Loucy (cell line): ENCODE results near the gene CDK13.

ENCODE experiments used
- H2AFZ ChIP-seq: fragments of 200-600 bp; sonication (generic); 2 replicates; pipeline ENCODE4 v1.6.0; 2016; ENCODE audit warnings: antibody characterized with exemption, mild to moderate bottlenecking, low read length, moderate library complexity
- H3F3A ChIP-seq: fragments of 200-600 bp; 2 replicates; pipeline ENCODE4 v1.6.0; 2016; ENCODE audit warnings: antibody characterized with exemption, low read depth, mild to moderate bottlenecking
- H3K27me3 ChIP-seq: fragments of 200-600 bp; sonication (generic); 2 replicates; pipeline ENCODE4 v1.6.1; 2014; ENCODE audit warnings: low read length, mild to moderate bottlenecking; ENCODE audit not compliant: insufficient read depth, poor library complexity, severe bottlenecking
- H3K36me3 ChIP-seq: fragments of 200-600 bp; sonication (generic); 2 replicates; pipeline ENCODE4 v1.6.1; 2016; ENCODE audit warnings: low read length; ENCODE audit not compliant: insufficient read depth
- H3K4me1 ChIP-seq: fragments of 200-600 bp; sonication (generic); 2 replicates; pipeline ENCODE4 v1.5.1; 2014; ENCODE audit warnings: low read length, mild to moderate bottlenecking; ENCODE audit not compliant: insufficient read depth, poor library complexity, severe bottlenecking
- H3K4me2 ChIP-seq: fragments of 200-600 bp; sonication (generic); 2 replicates; pipeline ENCODE4 v1.6.0; 2014; ENCODE audit warnings: antibody characterized with exemption, low read length, low read depth, mild to moderate bottlenecking; ENCODE audit not compliant: poor library complexity, severe bottlenecking
- H3K4me3 ChIP-seq: fragments of 200-600 bp; sonication (generic); 2 replicates; pipeline ENCODE4 v1.5.1; 2014; ENCODE audit warnings: low read length, mild to moderate bottlenecking, mixed read lengths; ENCODE audit not compliant: poor library complexity, severe bottlenecking
- H3K79me2 ChIP-seq: fragments of 200-600 bp; sonication (generic); 2 replicates; pipeline ENCODE4 v1.6.1; 2014; ENCODE audit warnings: low read length; ENCODE audit not compliant: insufficient read depth
- H3K9ac ChIP-seq: fragments of 200-600 bp; sonication (generic); 2 replicates; pipeline ENCODE4 v1.6.0; 2014; ENCODE audit warnings: mild to moderate bottlenecking, low read depth, low read length, moderate library complexity; ENCODE audit not compliant: poor library complexity, severe bottlenecking
- H3K9me2 ChIP-seq: fragments of 200-600 bp; sonication (generic); replicated peaks from 2 replicates; pipeline ENCODE4 v1.6.1; 2016; ENCODE audit warnings: low read depth, low read length, mixed read lengths
- H3K9me3 ChIP-seq: fragments of 200-600 bp; sonication (generic); 2 replicates; pipeline ENCODE4 v1.6.1; 2014; ENCODE audit warnings: mild to moderate bottlenecking, antibody characterized with exemption, low read length, low read depth; ENCODE audit not compliant: insufficient read depth
- H4K20me1 ChIP-seq: fragments of 200-600 bp; sonication (generic); 2 replicates; pipeline ENCODE4 v1.6.0; 2014; ENCODE audit warnings: antibody characterized with exemption, low read length, mild to moderate bottlenecking; ENCODE audit not compliant: insufficient read depth, poor library complexity, severe bottlenecking
- CTCF ChIP-seq: fragments of 200-600 bp; sonication (generic); conservative IDR thresholded peaks from 2 replicates; pipeline ENCODE4 v1.5.1; 2014; ENCODE audit warnings: mild to moderate bottlenecking, antibody characterized with exemption, low read length
- EZH2phosphoT487 ChIP-seq: fragments of 200-600 bp; IDR thresholded peaks from 2 replicates; pipeline ENCODE4 v1.6.1; 2018; ENCODE audit warnings: antibody characterized with exemption, mild to moderate bottlenecking, moderate library complexity, borderline replicate concordance

CDK13 gene

GRCh38 chr7:39985398-39985918 is 35.4 kb downstream of the CDK13 start:
- H3K9ac ChIP-seq = no peak overlapping the region
- H3K4me3 ChIP-seq = no peak overlapping the region
- no peaks in the 10 kb centered on the region for H3K27me3 ChIP-seq
- H3K9me2 ChIP-seq = no peaks in the 10 kb centered on the region
- H3K79me2 ChIP-seq = peaks cover 83% of the 10 kb centered on the region
- no peaks in the 10 kb centered on the region for H3K4me1 ChIP-seq
- H3F3A ChIP-seq = no peaks in the 10 kb centered on the region
- TF ChIP-seq EZH2phosphoT487 (no peak), CTCF (no peak)
- no peaks in the 10 kb centered on the region for H3K9me3 ChIP-seq
- no peak overlapping the region for H3K4me2 ChIP-seq
- peaks cover 74% of the 10 kb centered on the region for H4K20me1 ChIP-seq
- H3K36me3 ChIP-seq = peaks cover 23% of the 10 kb centered on the region
- H2AFZ ChIP-seq = no peak overlapping the region

- Histone ChIP-seq H4K20me1 (peaks cover 85% of the 10 kb centered on the region), H3K9me2 (no peaks in the 10 kb centered on the region), H2AFZ (no peak overlapping the region), H3K36me3 (peaks cover 26% of the 10 kb centered on the region), H3K4me2 (no peak overlapping the region), H3K27me3 (no peaks in the 10 kb centered on the region), H3K79me2 (peaks cover 93% of the 10 kb centered on the region), H3K9ac (no peak overlapping the region), H3K4me3 (no peak overlapping the region), H3K4me1 (no peaks in the 10 kb centered on the region), H3K9me3 (no peaks in the 10 kb centered on the region), H3F3A (no peaks in the 10 kb centered on the region)
- TF ChIP-seq EZH2phosphoT487 (no peak), CTCF (no peak)
These were observed 37.7 kb downstream of the CDK13 start for GRCh38 chr7:39987641-39988347.

- no peak overlapping the region for H2AFZ ChIP-seq
These were observed 50.8 kb downstream of the CDK13 start for GRCh38 chr7:40000734-40001315.

More at GRCh38 chr7:40000734-40001315, 50.8 kb downstream of the CDK13 start:
- TF ChIP-seq CTCF = no peak
- no peak for TF ChIP-seq EZH2phosphoT487
- no peak overlapping the region for H3K4me2 ChIP-seq
- H3F3A ChIP-seq = no peaks in the 10 kb centered on the region
- peaks cover 22% of the 10 kb centered on the region for H3K79me2 ChIP-seq
- no peak overlapping the region for H3K4me3 ChIP-seq
- H4K20me1 ChIP-seq = peaks cover 15% of the 10 kb centered on the region
- H3K36me3 ChIP-seq = peaks cover 50% of the 10 kb centered on the region
- no peak overlapping the region for H3K9ac ChIP-seq
- H3K4me1 ChIP-seq = no peaks in the 10 kb centered on the region
- H3K9me2 ChIP-seq = no peaks in the 10 kb centered on the region
- no peaks in the 10 kb centered on the region for H3K27me3 ChIP-seq
- H3K9me3 ChIP-seq = no peaks in the 10 kb centered on the region
